SK-N-SH (cell line): Measurements from ENCODE around the gene FH. TPM values are rescaled to one million over a fixed set of nuclear protein-coding genes. Genes with fewer than 3 reads are reported as not detected.

Source experiments
- CTCF ChIA-PET: fragments of 300-600, 350-600 bp; formaldehyde crosslinking; extraction: SDS; loops from one replicate; lab custom pipeline; 2021; lab: Yijun Ruan, JAX
- POLR2A ChIA-PET: fragments of 350-600 bp; sonication (Branson Sonifier 250); formaldehyde crosslinking; extraction: SDS; loops from one replicate; lab custom pipeline; 2020; ENCODE audit warnings: antibody characterized with exemption, inconsistent platforms; lab: Yijun Ruan, JAX
- DNase-seq: peaks from one replicate; pipeline ENCODE4 v3.0.0; 2012
- H2AFZ ChIP-seq: fragments of 200-600 bp; sonication (generic); 2 replicates; pipeline ENCODE4 v1.8.1; 2016; ENCODE audit warnings: antibody characterized with exemption, mild to moderate bottlenecking, low read depth
- H3F3A ChIP-seq: fragments of 200-600 bp; sonication (generic); replicated peaks from 2 replicates; pipeline ENCODE3; 2016; ENCODE audit warnings: antibody characterized with exemption, mild to moderate bottlenecking; ENCODE audit not compliant: insufficient read depth
- H3K27ac ChIP-seq, 2 experiments: fragments of 200-500 bp in 1 of 2; fragments of 200-600 bp in 1 of 2; sonication (Bioruptor generic) in 1 of 2; sonication (generic), shearing (Covaris generic) in 1 of 2; 2 replicates each; pipeline versions ENCODE4 v1.5.1 to v1.6.1; 2014 to 2016; ENCODE audit warnings: low read depth in 2 of 2, inconsistent platforms in 1 of 2, low read length in 1 of 2, mild to moderate bottlenecking in 1 of 2, mixed read lengths in 1 of 2
- H3K27me3 ChIP-seq: fragments of 200-600 bp; sonication (generic), shearing (Covaris generic); 2 replicates; pipeline ENCODE4 v1.6.1; 2016; ENCODE audit warnings: mixed run types; ENCODE audit not compliant: insufficient read depth
- H3K36me3 ChIP-seq, 2 experiments: fragments of 200-500 bp in 1 of 2; fragments of 200-600 bp in 1 of 2; sonication (Bioruptor generic) in 1 of 2; sonication (generic) in 1 of 2; replicated peaks in 1 of 2; 2 replicates each; pipeline versions ENCODE3 to v1.5.1; 2014 to 2016; ENCODE audit warnings: low read length in 1 of 2, mild to moderate bottlenecking in 1 of 2; ENCODE audit not compliant: insufficient read depth in 2 of 2, control insufficient read depth in 1 of 2
- H3K4me1 ChIP-seq, 2 experiments: fragments of 200-500 bp in 1 of 2; fragments of 200-600 bp in 1 of 2; sonication (Bioruptor generic) in 1 of 2; sonication (generic), shearing (Covaris generic) in 1 of 2; 2 replicates each; pipeline versions ENCODE4 v1.5.1 to v1.6.1; 2014 to 2016; ENCODE audit warnings: low read depth in 1 of 2, low read length in 1 of 2, mixed run types in 1 of 2; ENCODE audit not compliant: insufficient read depth in 2 of 2, control insufficient read depth in 1 of 2
- H3K4me2 ChIP-seq: fragments of 200-600 bp; sonication (generic), shearing (Covaris generic); 2 replicates; pipeline ENCODE4 v1.6.1; 2017; ENCODE audit warnings: mixed run types
- H3K4me3 ChIP-seq, 2 experiments: fragments of 200-500 bp in 1 of 2; fragments of 200-600 bp in 1 of 2; sonication (Bioruptor generic) in 1 of 2; sonication (generic), shearing (Covaris generic) in 1 of 2; 2 replicates each; pipeline versions ENCODE4 v1.5.1 to v1.8.1; 2014 to 2016; ENCODE audit warnings: low read depth in 2 of 2, inconsistent platforms in 1 of 2, low read length in 1 of 2, mild to moderate bottlenecking in 1 of 2, mixed read lengths in 1 of 2, moderate library complexity in 1 of 2
- H3K79me2 ChIP-seq: fragments of 200-600 bp; sonication (generic); 2 replicates; pipeline ENCODE4 v1.8.1; 2017; ENCODE audit warnings: mild to moderate bottlenecking; ENCODE audit not compliant: insufficient read depth
- H3K9ac ChIP-seq: fragments of 200-600 bp; sonication (generic); 2 replicates; pipeline ENCODE4 v1.6.1; 2017; ENCODE audit warnings: mixed run types
- H3K9me2 ChIP-seq: fragments of 200-600 bp; sonication (generic); 2 replicates; pipeline ENCODE4 v1.6.1; 2017; ENCODE audit warnings: mixed run types
- H3K9me3 ChIP-seq: fragments of 200-600 bp; sonication (generic); 2 replicates; pipeline ENCODE4 v1.6.1; 2017; ENCODE audit warnings: mixed run types, mild to moderate bottlenecking, moderate library complexity
- H4K20me1 ChIP-seq: fragments of 200-600 bp; sonication (generic); 2 replicates; pipeline ENCODE4 v1.6.1; 2017; ENCODE audit warnings: mild to moderate bottlenecking, mixed run types; ENCODE audit not compliant: insufficient read depth
- CHD2 ChIP-seq: fragments of 150-350 bp; IDR thresholded peaks from 2 replicates; pipeline ENCODE4 v1.6.1; 2018; ENCODE audit warnings: low read length; ENCODE audit not compliant: partially characterized antibody
- ELF1 ChIP-seq: IDR thresholded peaks from 2 replicates; pipeline ENCODE4 v1.4.0; 2012
- EP300 ChIP-seq, 2 experiments: IDR thresholded peaks; 2 replicates each; pipeline versions ENCODE4 v1.4.0 to v1.6.1; 2012; ENCODE audit warnings: borderline replicate concordance in 1 of 2, low read depth in 1 of 2, low read length in 1 of 2
- FOXJ3 ChIP-seq: sonication (generic); formaldehyde crosslinking; IDR thresholded peaks from 2 replicates; pipeline ENCODE4 v1.5.1; 2020; ENCODE audit warnings: mild to moderate bottlenecking, missing genetic modification reagents
- GABPA ChIP-seq: IDR thresholded peaks from 2 replicates; pipeline ENCODE4 v1.4.0; 2012; ENCODE audit warnings: low read depth, mild to moderate bottlenecking
- GATA2 ChIP-seq: sonication (generic); formaldehyde crosslinking; IDR thresholded peaks from 2 replicates; pipeline ENCODE4 v1.5.0; 2020; ENCODE audit warnings: mild to moderate bottlenecking, missing genetic modification reagents
- MAX ChIP-seq: IDR thresholded peaks from 2 replicates; pipeline ENCODE4 v1.4.0; 2012; ENCODE audit warnings: low read depth
- NFIC ChIP-seq: IDR thresholded peaks from 2 replicates; pipeline ENCODE4 v1.4.0; 2012; ENCODE audit warnings: borderline replicate concordance
- NRF1 ChIP-seq: IDR thresholded peaks from 2 replicates; pipeline ENCODE4 v1.6.1; 2012; ENCODE audit warnings: low read depth, mild to moderate bottlenecking, low read length
- RCOR1 ChIP-seq: fragments of 150-350 bp; IDR thresholded peaks from 2 replicates; pipeline ENCODE4 v1.6.1; 2017; ENCODE audit warnings: antibody characterized with exemption, low read length
- REST ChIP-seq: IDR thresholded peaks from 2 replicates; pipeline ENCODE4 v1.6.1; 2012; ENCODE audit warnings: mild to moderate bottlenecking, low read depth, low read length, moderate library complexity
- RFX5 ChIP-seq: IDR thresholded peaks from 2 replicates; pipeline ENCODE4 v1.6.1; 2012; ENCODE audit warnings: mild to moderate bottlenecking, improper control_type of control experiment, low read length
- SIN3A ChIP-seq: IDR thresholded peaks from 2 replicates; pipeline ENCODE4 v1.6.1; 2012; ENCODE audit warnings: low read depth, mild to moderate bottlenecking, low read length, moderate library complexity, borderline replicate concordance
- SMC3 ChIP-seq: IDR thresholded peaks from 2 replicates; pipeline ENCODE4 v1.6.1; 2012; ENCODE audit warnings: low read depth, low read length, improper control_type of control experiment
- TAF1 ChIP-seq: IDR thresholded peaks from 2 replicates; pipeline ENCODE4 v1.6.1; 2012; ENCODE audit warnings: low read depth, mild to moderate bottlenecking, low read length, moderate library complexity, borderline replicate concordance
- TCF12 ChIP-seq: IDR thresholded peaks from 2 replicates; pipeline ENCODE4 v1.4.0; 2012
- USF1 ChIP-seq: IDR thresholded peaks from 2 replicates; pipeline ENCODE4 v1.4.0; 2012; ENCODE audit warnings: low read depth, borderline replicate concordance
- USF2 ChIP-seq: fragments of 150-350 bp; IDR thresholded peaks from 2 replicates; pipeline ENCODE4 v1.6.1; 2017; ENCODE audit warnings: antibody characterized with exemption, low read length, low read depth, borderline replicate concordance
- ZBTB33 ChIP-seq: IDR thresholded peaks from 2 replicates; pipeline ENCODE4 v1.4.0; 2012; ENCODE audit warnings: low read depth, borderline replicate concordance
- WGBS: methylation state at CpG from one replicate; pipeline ENCODE4 v1.1.6; 2017; ENCODE audit warnings: low lambda C conversion rate; 5-methylcytosine and 5-hydroxymethylcytosine counted together
- polyA plus RNA-seq, 3 experiments: library from polyadenylated mRNA; depleted of rRNA; stranded (reverse); fragments of >200 nt; gene quantifications; 2 replicates each; pipeline ENCODE4 v1.2.3, GENCODE V29; 2012

FH gene
- polyA plus RNA-seq, 1 of the 3 experiments (the other 2 are of a cell fraction) = 48.1 TPM

GRCh38 chr1:241560849-241561187 lies 41.3 kb upstream of the FH start:
- H3K4me1 ChIP-seq = no peaks in the 10 kb centered on the region
- H3F3A ChIP-seq = no peaks in the 10 kb centered on the region
- no peak overlapping the region for H2AFZ ChIP-seq
- TF ChIP-seq FOXJ3 (CRISPR knock-in tag) (no peak), MAX (no peak), USF1 (no peak), TAF1 (no peak), NFIC (no peak), NRF1 (no peak), SIN3A (no peak), ELF1 (no peak), EP300 (IDR thresholded peaks at IDR 0.05; ENCODE audit: borderline replicate concordance in 1 of 2, low read depth in 1 of 2, low read length in 1 of 2) (no peak), USF2 (no peak), TCF12 (no peak), CHD2 (no peak), GATA2 (no peak), GABPA (no peak)
- no peaks in the 10 kb centered on the region for H3K9me2 ChIP-seq
- POLR2A ChIA-PET = no interaction called here
- no peaks in the 10 kb centered on the region for H4K20me1 ChIP-seq
- no peak for DNase-seq
- no peaks in the 10 kb centered on the region for H3K9me3 ChIP-seq
- CTCF ChIA-PET = no interaction called here
- H3K9ac ChIP-seq = no peak overlapping the region
- H3K27ac ChIP-seq = no peak overlapping the region
- 62% methylated on average over 3 of the region's 3 CpGs for WGBS
- no peak overlapping the region for H3K4me2 ChIP-seq
- no peaks in the 10 kb centered on the region for H3K36me3 ChIP-seq
- H3K79me2 ChIP-seq = no peaks in the 10 kb centered on the region
- H3K27me3 ChIP-seq = no peaks in the 10 kb centered on the region
- no peak overlapping the region for H3K4me3 ChIP-seq

- no peaks in the 10 kb centered on the region for H3K79me2 ChIP-seq
- H4K20me1 ChIP-seq = no peaks in the 10 kb centered on the region
- no peaks in the 10 kb centered on the region for H3K4me1 ChIP-seq
- H3K9ac ChIP-seq = no peak overlapping the region
- ChIA-PET CTCF (no interaction called here), POLR2A (no interaction called here)
- H3F3A ChIP-seq = no peaks in the 10 kb centered on the region
- WGBS = 85% methylated on average over 4 of the region's 4 CpGs
- H3K36me3 ChIP-seq = no peaks in the 10 kb centered on the region
- no peaks in the 10 kb centered on the region for H3K9me2 ChIP-seq
- no peaks in the 10 kb centered on the region for H3K9me3 ChIP-seq
- TF ChIP-seq CHD2 (no peak), RCOR1 (no peak), FOXJ3 (CRISPR knock-in tag) (no peak), TCF12 (no peak), SMC3 (no peak), ZBTB33 (no peak), RFX5 (no peak), REST (no peak)
- no peak overlapping the region for H3K27ac ChIP-seq
- DNase-seq = no peak
- H3K4me3 ChIP-seq = no peak overlapping the region
- H3K27me3 ChIP-seq = no peaks in the 10 kb centered on the region
- H2AFZ ChIP-seq = no peak overlapping the region
- H3K4me2 ChIP-seq = no peak overlapping the region
These were observed 40.7 kb upstream of the FH start for GRCh38 chr1:241560146-241560848.
